ENCODE measurements around the gene ETV6.

The ETV6 gene

GRCh38 chr12:11758510-11759493, 109.3 kb downstream of the ETV6 start:
- no peak for DNase-seq (ENCODE audit: low read depth)

DNA sequence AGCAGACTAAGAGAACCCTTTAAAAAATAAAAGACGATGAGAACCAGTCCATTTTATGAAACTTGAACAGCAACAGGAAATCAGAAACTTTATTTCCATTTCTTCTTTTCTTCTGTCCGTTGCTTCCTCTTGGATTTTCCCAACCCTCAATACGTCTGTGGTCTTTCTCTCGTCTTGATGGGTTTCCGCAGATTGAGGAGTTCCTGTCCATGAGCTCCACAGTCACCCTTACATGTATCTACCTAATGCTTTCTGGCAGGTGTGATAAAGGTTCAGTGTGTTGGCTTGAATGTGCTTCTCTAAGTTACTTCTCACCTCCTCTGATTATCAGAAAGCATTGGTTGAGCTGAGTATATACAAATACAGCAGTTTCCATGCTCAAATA, 110.0 kb downstream of the ETV6 start:
- DNase-seq (ENCODE audit: low read depth): no peak

- no peak for DNase-seq (ENCODE audit: low read depth)
Measured at GRCh38 chr12:11759899-11760298, 110.4 kb downstream of the ETV6 start.

GRCh38 chr12:11761869-11762567, 112.5 kb downstream of the ETV6 start:
- DNase-seq (ENCODE audit: low read depth): no peak

GRCh38 chr12:11762723-11763326, 113.4 kb downstream of the ETV6 start:
- DNase-seq (ENCODE audit: low read depth): no peak

GRCh38 chr12:11763760-11764520, 114.5 kb downstream of the ETV6 start:
- DNase-seq (ENCODE audit: low read depth): no peak

GRCh38 chr12:11764837-11765236, 115.4 kb downstream of the ETV6 start:
- DNase-seq (ENCODE audit: low read depth): no peak

- no peak for DNase-seq (ENCODE audit: low read depth)
Measured at GRCh38 chr12:11765421-11765816, 115.9 kb downstream of the ETV6 start.

GRCh38 chr12:11765817-11766794, 116.6 kb downstream of the ETV6 start:
- peak; percentile 56 for DNase-seq (ENCODE audit: low read depth)

- DNase-seq (ENCODE audit: low read depth): no peak
Measured at GRCh38 chr12:11767029-11767724, 117.7 kb downstream of the ETV6 start.

DNA sequence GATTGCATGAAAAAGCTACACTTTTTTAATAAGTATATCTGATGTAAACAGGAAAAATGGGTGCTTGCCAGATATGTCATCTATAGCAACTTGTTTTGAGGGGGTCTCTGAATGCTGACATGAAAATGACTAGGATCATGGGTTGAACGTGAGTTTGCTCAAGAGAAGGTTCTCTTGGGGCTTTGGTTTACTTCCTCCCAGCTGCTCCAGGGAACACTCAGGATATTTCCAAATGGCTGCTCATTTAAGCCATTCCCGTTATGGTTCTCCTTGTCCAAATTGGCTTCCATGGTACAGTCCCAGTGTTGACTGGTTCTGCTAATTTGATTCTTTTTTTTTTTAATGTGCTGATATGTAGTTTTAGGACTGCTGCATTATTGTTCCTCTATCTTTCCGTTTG, 118.3 kb downstream of the ETV6 start:
- DNase-seq (ENCODE audit: low read depth): no peak

DNA sequence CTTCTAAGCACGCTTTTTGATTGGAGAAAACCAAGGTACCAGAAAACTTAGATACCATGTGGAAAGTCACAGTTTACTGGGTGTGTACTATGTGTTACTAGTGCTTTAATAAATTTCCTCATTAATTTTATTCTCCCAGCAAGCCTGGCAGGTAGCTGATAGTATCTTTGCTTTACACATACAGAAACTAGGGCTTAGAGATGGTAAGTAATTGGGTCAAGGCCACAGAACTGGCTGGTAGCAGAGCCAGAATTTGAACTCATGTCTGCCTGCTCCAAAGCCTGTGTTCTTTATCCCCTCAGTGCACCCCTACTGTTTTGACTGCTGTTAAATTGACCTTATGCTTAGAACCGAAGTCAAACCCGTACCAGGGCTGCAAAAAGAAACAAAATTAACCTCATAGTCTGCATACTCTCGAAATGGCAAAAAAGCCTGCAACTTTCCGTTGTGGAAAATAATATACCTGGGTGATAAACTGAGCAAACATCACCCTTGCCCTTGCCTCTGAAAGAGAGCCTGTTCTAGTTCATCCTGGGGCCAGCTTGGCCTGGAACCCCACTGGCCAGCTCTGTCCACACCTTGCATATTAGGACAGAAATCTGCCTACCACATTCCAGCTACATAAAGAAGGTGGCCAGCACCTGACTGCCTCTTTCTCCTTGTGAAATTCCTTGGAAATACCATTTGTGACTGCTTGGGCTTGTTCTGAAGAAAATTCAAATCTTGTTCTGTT, 118.9 kb downstream of the ETV6 start:
- no peak for DNase-seq (ENCODE audit: low read depth)

- DNase-seq (ENCODE audit: low read depth): no peak
Measured at GRCh38 chr12:11769723-11770514, 120.4 kb downstream of the ETV6 start.

DNA sequence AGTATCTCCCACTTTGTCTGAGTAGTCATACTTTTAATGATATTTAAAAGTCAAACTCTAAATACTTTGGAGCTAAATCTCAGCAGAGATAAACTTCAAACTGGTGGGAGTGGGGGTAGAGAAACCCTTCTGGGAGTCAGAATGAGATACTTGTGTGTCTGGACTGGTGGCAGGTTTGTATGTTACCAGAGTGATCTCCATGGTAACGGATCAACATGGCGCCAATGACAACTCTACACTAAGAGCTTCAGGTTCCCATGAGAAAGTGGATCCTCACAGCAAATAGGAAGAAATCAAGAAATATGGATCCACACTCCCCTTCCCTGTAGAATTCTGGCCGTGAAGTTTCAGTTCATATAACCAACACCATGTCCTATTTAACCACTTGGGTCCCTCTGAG, 121.9 kb downstream of the ETV6 start:
- no peak for DNase-seq (ENCODE audit: low read depth)

DNA sequence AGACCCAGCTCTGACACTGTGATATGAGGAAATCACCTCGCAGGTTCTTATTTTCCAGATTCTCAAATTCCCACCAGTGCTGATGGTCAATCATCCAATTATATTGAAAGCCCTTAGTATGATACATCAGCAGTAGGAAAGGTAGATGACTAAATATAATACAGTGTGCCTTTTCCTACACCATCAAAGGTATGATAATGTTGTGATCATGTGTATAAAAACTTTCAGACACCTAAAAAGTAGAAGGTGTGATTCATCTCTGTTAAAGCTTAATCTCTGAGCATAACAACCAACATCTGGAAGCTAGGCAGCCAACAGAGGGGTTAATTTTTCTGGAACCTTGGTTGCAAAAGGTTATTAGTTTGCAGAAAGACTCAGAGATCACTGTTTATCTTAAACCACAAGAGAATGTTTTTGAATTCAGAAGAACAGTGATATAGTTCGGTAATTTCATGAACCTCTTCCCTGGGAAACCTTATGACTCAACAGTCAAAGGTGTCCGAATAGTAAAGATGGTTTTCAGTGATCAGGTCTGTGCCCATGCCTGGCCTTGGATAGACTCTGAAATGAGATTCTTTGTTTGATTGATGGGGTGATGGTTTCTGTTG, 122.5 kb downstream of the ETV6 start:
- DNase-seq (ENCODE audit: low read depth): no peak

- DNase-seq (ENCODE audit: low read depth): no peak
Measured at GRCh38 chr12:11773889-11774677, 124.6 kb downstream of the ETV6 start.

- no peak for DNase-seq (ENCODE audit: low read depth)
Measured at GRCh38 chr12:11774821-11775220, 125.3 kb downstream of the ETV6 start.
